Suprapubic skin (tissue), 4 donors: ENCODE results near the gene SOX30. TPM values are rescaled to one million over a fixed set of nuclear protein-coding genes. Genes with fewer than 3 reads are reported as not detected.

ENCODE experiments used
- DNase-seq, 2 donors: peaks; one replicate each; pipeline ENCODE4 v3.0.0-alpha.2; 2019; ENCODE audit warnings: low spot score in 2 of 2
- H3K27ac ChIP-seq: fragments of 200-600 bp; sonication (generic); one replicate; pipeline ENCODE4 v1.5.1; 2019
- H3K27me3 ChIP-seq: fragments of 200-600 bp; sonication (generic); one replicate; pipeline ENCODE4 v1.5.1; 2019
- H3K36me3 ChIP-seq: fragments of 200-600 bp; sonication (generic); one replicate; pipeline ENCODE4 v1.5.1; 2019
- H3K4me1 ChIP-seq: fragments of 200-600 bp; sonication (generic); one replicate; pipeline ENCODE4 v1.5.1; 2019
- H3K4me3 ChIP-seq: fragments of 200-600 bp; sonication (generic); one replicate; pipeline ENCODE4 v1.5.1; 2019; ENCODE audit warnings: mild to moderate bottlenecking
- H3K9me3 ChIP-seq: fragments of 200-600 bp; sonication (generic); one replicate; pipeline ENCODE4 v1.5.1; 2019
- EP300 ChIP-seq: sonication (generic); formaldehyde crosslinking; IDR thresholded peaks from one replicate; pipeline ENCODE4 v1.6.1; 2017; ENCODE audit warnings: antibody characterized with exemption
- POLR2A ChIP-seq, 2 donors: fragments of 450-650 bp; IDR thresholded peaks; one replicate each; pipeline ENCODE4 v1.6.1; 2017; ENCODE audit warnings: antibody characterized with exemption in 2 of 2, mild to moderate bottlenecking in 2 of 2, moderate library complexity in 2 of 2
- POLR2AphosphoS5 ChIP-seq, 3 donors: sonication (generic); formaldehyde crosslinking; IDR thresholded peaks; one replicate each; pipeline ENCODE4 v1.6.1; 2017; ENCODE audit warnings: antibody characterized with exemption in 3 of 3
- WGBS: methylation state at CpG from one replicate; pipeline ENCODE4 v1.1.5; 2018; 5-methylcytosine and 5-hydroxymethylcytosine counted together
- total RNA-seq, 4 donors: library from RNA; depleted of rRNA; stranded (reverse); fragments of >200 nt; gene quantifications; one replicate each; pipeline ENCODE4 v1.1.0, GENCODE V29; 2016
- TF ChIP-seq, protein P1 (sequence below), 2 donors: fragments of 200-600 bp in 1 of 2; fragments of 450-650 bp in 1 of 2; sonication (generic) in 1 of 2; IDR thresholded peaks; one replicate each; pipeline ENCODE4 v1.5.1; 2016 to 2019; ENCODE audit warnings: antibody characterized with exemption in 2 of 2, mild to moderate bottlenecking in 1 of 2, moderate library complexity in 1 of 2

SOX30 gene
- total RNA-seq, 4 donors from 2014 or later = not detected

DNA sequence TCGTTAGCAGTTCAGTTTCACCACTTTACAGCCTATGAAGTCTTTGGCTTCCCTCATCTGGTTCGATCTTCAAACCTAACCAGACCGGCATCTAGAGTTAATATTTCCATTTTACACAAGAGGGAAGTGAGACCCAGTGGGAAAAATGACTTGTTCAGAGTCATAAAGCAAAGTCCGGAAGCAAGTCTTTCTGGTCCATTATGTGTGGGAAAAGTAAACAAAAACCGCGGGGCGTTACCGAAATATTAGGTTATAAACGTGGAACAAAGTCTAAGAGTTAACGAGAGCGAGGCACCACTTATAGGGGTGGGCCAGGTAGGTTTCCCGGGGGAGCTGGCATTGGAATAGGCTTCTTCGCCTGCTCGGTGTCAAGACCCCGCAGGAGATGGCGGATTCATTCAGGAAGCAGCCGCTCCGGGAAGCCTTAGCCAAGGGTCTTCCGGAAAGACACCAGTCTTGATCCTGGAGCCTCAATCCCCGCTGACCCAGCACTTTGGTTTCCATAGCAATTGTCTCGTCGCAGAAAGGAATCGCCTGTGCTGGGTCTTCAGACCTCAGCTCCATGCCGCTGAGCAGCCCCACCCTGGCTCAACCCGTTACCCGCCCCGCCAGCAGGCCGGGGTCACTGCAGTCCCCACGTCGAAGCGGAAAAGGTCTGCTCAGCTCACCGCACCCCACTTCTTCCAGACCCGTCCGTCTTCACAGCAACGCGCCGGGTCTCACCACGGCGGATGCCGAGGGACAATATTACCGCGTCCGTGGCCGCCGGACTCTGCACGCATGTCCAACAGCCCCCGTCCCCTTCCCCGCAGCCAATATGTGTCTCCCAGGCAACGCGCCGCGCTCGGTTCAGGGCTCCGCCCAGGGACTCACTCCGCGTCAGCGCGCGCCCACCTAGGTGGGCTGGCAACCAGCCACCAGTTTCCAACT lies 18.7 kb upstream of the SOX30 start, which contains the start of gene C5orf52:
Gene C5orf52 (plus strand): TSS at position 872 of the 930 bp plus-strand sequence. CDS start 82 bp downstream, outside the sequence.
- TF ChIP-seq POLR2AphosphoS5 (IDR thresholded peaks at IDR 0.05) = no peak
- TF ChIP-seq POLR2A (IDR thresholded peaks at IDR 0.05) = no peak
- TF ChIP-seq, protein P1, sequence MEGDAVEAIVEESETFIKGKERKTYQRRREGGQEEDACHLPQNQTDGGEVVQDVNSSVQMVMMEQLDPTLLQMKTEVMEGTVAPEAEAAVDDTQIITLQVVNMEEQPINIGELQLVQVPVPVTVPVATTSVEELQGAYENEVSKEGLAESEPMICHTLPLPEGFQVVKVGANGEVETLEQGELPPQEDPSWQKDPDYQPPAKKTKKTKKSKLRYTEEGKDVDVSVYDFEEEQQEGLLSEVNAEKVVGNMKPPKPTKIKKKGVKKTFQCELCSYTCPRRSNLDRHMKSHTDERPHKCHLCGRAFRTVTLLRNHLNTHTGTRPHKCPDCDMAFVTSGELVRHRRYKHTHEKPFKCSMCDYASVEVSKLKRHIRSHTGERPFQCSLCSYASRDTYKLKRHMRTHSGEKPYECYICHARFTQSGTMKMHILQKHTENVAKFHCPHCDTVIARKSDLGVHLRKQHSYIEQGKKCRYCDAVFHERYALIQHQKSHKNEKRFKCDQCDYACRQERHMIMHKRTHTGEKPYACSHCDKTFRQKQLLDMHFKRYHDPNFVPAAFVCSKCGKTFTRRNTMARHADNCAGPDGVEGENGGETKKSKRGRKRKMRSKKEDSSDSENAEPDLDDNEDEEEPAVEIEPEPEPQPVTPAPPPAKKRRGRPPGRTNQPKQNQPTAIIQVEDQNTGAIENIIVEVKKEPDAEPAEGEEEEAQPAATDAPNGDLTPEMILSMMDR (IDR thresholded peaks at IDR 0.05) = no peak
- TF ChIP-seq EP300 = no peak
- H3K9me3 ChIP-seq = no peaks in the 10 kb centered on the region
- no peak within 1 kb of the TSS for H3K27ac ChIP-seq
- peak within 1 kb of the TSS; percentile 55 for H3K4me3 ChIP-seq
- H3K27me3 ChIP-seq = peaks cover 27% of the 10 kb centered on the region
- H3K4me1 ChIP-seq = peaks cover 15% of the 10 kb centered on the region
- WGBS = 4% methylated on average over 39 of the region's 59 CpGs
- H3K36me3 ChIP-seq = no peaks in the 10 kb centered on the region
- DNase-seq = peak in 1 of 2 donors; percentile 62

DNA sequence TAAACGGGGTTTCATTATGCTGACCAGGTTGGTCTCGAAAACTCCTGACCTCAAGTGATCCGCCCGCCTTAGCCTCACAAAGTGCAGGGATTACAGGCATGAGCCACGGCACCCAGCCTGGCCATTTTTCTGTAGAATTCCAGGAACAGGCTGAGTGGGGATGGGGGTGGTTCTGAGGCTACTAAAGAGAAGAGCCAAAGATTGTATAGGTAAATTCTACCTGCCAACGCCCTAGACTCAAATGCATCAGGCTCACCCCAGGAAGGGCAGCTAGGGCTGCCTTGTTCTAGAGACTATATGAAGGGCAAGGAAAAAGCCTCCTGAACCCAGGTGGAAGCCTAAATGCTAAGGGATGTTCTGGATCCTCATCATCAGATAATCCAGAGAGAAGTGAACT lies 17.5 kb upstream of the SOX30 start:
- no peak overlapping the region for H3K27ac ChIP-seq
- DNase-seq = no peak
- WGBS = 93% methylated on average over 6 of the region's 6 CpGs
- H3K27me3 ChIP-seq = peaks cover 27% of the 10 kb centered on the region
- H3K36me3 ChIP-seq = no peaks in the 10 kb centered on the region
- no peak for TF ChIP-seq POLR2A (IDR thresholded peaks at IDR 0.05)
- no peak for TF ChIP-seq EP300
- TF ChIP-seq POLR2AphosphoS5 (IDR thresholded peaks at IDR 0.05) = no peak
- peaks cover 15% of the 10 kb centered on the region for H3K4me1 ChIP-seq
- no peaks in the 10 kb centered on the region for H3K9me3 ChIP-seq
- H3K4me3 ChIP-seq = no peak overlapping the region

DNA sequence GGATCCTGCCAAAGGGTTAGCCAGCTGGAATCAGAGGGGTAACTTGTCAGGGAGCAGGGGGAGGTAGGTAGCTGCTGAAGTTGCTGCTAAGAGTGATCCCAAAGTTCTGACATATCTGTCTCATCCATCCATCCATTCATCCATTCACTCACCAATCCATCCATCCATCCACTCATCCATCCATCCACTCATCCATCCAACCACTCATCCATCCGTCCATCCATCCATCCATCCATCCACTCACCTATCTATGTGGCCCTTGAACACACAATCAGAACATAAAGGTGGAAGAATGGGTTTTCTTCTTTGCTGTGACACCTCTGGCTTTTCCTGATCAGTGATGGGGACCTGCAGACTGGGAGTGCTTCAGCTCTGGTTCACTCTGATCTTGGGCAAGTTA lies 16.1 kb upstream of the SOX30 start:
- TF ChIP-seq, protein P1 (IDR thresholded peaks at IDR 0.05) = no peak
- TF ChIP-seq POLR2A (IDR thresholded peaks at IDR 0.05) (no peak), POLR2AphosphoS5 (IDR thresholded peaks at IDR 0.05) (no peak), EP300 (no peak)
- Histone ChIP-seq H3K4me1 (peaks cover 15% of the 10 kb centered on the region), H3K27me3 (peaks cover 27% of the 10 kb centered on the region), H3K27ac (no peak overlapping the region), H3K9me3 (no peaks in the 10 kb centered on the region), H3K4me3 (no peak overlapping the region), H3K36me3 (no peaks in the 10 kb centered on the region)
- DNase-seq = no peak
- WGBS = 67% methylated on average over 1 of the region's 1 CpG

DNA sequence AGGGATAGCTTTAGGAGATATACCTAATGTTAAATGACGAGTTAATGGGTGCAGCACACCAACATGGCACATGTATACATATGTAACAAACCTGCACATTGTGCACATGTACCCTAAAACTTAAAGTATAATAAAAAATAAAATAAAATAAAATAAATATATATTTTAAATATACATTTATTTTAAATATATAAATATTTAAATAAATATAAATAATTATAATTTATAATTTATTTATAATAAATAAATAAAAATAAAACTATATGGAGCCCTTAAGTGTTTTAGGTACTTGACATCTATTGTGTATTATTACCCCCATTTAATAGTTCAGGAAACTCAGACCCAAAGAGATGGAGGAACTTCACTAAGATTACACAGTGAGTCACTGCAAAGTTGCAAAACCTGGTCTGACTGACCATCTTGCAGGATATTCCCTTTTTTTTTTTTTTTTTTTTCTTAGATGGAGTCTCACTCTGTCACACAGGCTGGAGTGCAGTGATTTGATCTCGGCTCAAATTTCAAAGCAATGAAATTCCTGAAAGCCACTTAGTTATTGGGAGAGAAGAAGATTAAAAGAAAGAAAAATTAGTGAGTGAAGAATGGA lies 13.3 kb upstream of the SOX30 start:
- Histone ChIP-seq H3K9me3 (no peaks in the 10 kb centered on the region), H3K27ac (no peak overlapping the region), H3K36me3 (no peaks in the 10 kb centered on the region), H3K4me1 (peaks cover 3% of the 10 kb centered on the region), H3K4me3 (no peak overlapping the region), H3K27me3 (peaks cover 11% of the 10 kb centered on the region)
- WGBS = 85% methylated on average over 2 of the region's 2 CpGs
- DNase-seq = no peak
- TF ChIP-seq POLR2AphosphoS5 (IDR thresholded peaks at IDR 0.05) = no peak

DNA sequence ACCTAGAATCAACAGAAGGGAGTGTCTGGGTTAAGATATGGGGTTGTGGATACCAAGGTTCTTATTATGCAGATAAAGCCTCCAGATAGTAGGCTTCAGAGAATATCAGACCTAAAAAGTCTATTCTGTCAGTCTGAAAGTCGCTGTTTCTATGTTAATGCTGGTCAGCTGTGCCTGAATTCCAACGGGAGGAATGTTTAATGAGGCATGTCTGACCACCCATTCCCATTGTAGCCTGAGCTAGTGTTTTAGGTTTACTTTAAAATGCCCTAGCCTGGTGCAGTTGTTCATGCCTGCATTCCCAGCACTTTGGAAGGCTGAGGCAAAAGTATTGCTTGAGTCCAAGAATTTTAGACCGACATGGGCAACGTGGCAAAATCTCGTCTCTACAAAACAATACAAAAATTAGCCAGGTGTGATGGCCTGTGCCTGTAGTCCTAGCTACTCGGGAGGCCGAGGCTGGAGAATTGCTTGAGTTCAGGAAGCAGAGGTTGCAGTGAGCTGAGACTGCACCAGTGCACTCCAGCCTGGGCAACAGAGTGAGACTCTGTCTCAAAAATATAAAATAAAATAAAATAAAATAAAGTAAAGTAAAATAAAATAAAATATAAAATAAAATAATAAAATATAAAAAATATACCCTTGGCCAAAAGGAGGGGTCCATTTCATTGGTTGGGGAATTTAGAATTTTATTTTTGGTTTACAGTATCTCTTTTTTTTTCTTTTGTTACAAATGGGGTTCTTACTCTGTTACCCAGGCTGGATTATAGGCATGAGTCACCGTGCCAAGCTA lies 7.8 kb upstream of the SOX30 start:
- no peak overlapping the region for H3K27ac ChIP-seq
- WGBS = 88% methylated on average over 8 of the region's 8 CpGs
- H3K9me3 ChIP-seq = peaks cover 8% of the 10 kb centered on the region
- H3K4me1 ChIP-seq = no peaks in the 10 kb centered on the region
- H3K27me3 ChIP-seq = no peaks in the 10 kb centered on the region
- H3K36me3 ChIP-seq = no peaks in the 10 kb centered on the region
- H3K4me3 ChIP-seq = no peak overlapping the region
- no peak for DNase-seq
- TF ChIP-seq POLR2AphosphoS5 (IDR thresholded peaks at IDR 0.05) (no peak), POLR2A (IDR thresholded peaks at IDR 0.05) (no peak), EP300 (no peak)
- TF ChIP-seq, protein P1 (IDR thresholded peaks at IDR 0.05) = no peak
